Gastrocnemius medialis (tissue), 4 donors: ENCODE results near the gene GPR132.

Experiments
- POLR2A ChIP-seq, 2 donors: fragments of 450-650 bp; IDR thresholded peaks; one replicate each; pipeline ENCODE4 v1.6.1; 2017; ENCODE audit warnings: antibody characterized with exemption in 2 of 2, mild to moderate bottlenecking in 2 of 2, moderate library complexity in 2 of 2
- TF ChIP-seq, protein P1 (sequence below), 5 experiments: fragments of 450-650 bp in 3 of 5; fragments of 200-600 bp in 2 of 5; sonication (generic) in 2 of 5; IDR thresholded peaks in 4 of 5; conservative IDR thresholded peaks in 1 of 5; 1 replicate in 4 of 5; 2 replicates in 1 of 5; pipeline ENCODE4 v1.5.1; 2016 to 2019; ENCODE audit warnings: antibody characterized with exemption in 5 of 5, mild to moderate bottlenecking in 3 of 5, moderate library complexity in 3 of 5

DNA sequence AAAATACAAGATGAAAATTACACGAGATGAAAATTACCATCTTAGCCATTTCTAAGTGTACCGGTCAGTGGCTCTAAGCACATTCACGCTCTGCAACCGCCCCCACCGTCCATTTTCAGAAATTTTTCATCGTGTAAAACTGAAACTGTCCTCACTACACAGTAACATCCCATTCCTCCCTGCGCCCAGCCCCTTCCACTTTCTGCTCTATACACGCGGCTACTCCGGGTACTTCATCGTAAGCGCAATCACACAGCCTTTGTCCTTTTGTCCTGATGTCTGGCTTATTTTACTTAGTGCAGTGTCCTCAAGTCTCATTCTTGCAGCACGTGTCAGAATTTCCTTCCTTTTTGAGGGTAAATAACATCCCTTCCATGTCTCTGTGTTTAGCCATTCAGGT lies 3.6 kb upstream of the GPR132 start:
- TF ChIP-seq, protein P1, sequence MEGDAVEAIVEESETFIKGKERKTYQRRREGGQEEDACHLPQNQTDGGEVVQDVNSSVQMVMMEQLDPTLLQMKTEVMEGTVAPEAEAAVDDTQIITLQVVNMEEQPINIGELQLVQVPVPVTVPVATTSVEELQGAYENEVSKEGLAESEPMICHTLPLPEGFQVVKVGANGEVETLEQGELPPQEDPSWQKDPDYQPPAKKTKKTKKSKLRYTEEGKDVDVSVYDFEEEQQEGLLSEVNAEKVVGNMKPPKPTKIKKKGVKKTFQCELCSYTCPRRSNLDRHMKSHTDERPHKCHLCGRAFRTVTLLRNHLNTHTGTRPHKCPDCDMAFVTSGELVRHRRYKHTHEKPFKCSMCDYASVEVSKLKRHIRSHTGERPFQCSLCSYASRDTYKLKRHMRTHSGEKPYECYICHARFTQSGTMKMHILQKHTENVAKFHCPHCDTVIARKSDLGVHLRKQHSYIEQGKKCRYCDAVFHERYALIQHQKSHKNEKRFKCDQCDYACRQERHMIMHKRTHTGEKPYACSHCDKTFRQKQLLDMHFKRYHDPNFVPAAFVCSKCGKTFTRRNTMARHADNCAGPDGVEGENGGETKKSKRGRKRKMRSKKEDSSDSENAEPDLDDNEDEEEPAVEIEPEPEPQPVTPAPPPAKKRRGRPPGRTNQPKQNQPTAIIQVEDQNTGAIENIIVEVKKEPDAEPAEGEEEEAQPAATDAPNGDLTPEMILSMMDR (IDR thresholded peaks at IDR 0.05 in 4 of 5, conservative IDR thresholded peaks at IDR 0.05 in 1 of 5): no peak
- TF ChIP-seq POLR2A (IDR thresholded peaks at IDR 0.05): no peak
